ENCODE results near the gene INAFM2. TPM values are rescaled to one million over a fixed set of nuclear protein-coding genes. Genes with fewer than 3 reads are reported as not detected.

Gene INAFM2
- polyA plus RNA-seq, 3 donors: 5.1 to 19.6 (median 8.3) TPM

- Histone ChIP-seq H2AFZ (ENCODE audit: insufficient read depth, low read depth, low read length, poor library complexity, severe bottlenecking) (no peak overlapping the region), H3K4me2 (replicated peaks; ENCODE audit: extremely low read depth, low read length, poor library complexity, severe bottlenecking) (no peak overlapping the region), H4K20me1 (ENCODE audit: insufficient read depth, low read length) (peaks cover 14% of the 10 kb centered on the region), H3K9me3 (replicated peaks in 1 of 2; ENCODE audit: control insufficient read depth in 1 of 2, insufficient read depth in 1 of 2, low read length in 2 of 2) (no peaks in the 10 kb centered on the region), H3K9ac (ENCODE audit: insufficient read depth, low read length, poor library complexity, severe bottlenecking) (no peak overlapping the region), H3K4me3 (replicated peaks in 1 of 3; ENCODE audit: low read depth in 2 of 3, low read length in 3 of 3) (no peak overlapping the region), H3K4me1 (ENCODE audit: control insufficient read depth in 1 of 2, insufficient read depth in 2 of 2, low read length in 2 of 2) (peaks cover 14 to 22% of the 10 kb centered on the region in 2 donors), H3K27ac (ENCODE audit: low read depth in 1 of 2, low read length in 2 of 2) (no peak overlapping the region), H3K79me2 (ENCODE audit: insufficient read depth, low read length) (no peaks in the 10 kb centered on the region), H3K27me3 (ENCODE audit: control insufficient read depth in 2 of 2, insufficient read depth in 2 of 2, low read length in 2 of 2) (peaks cover 0 to 10% of the 10 kb centered on the region in 2 donors), H3K36me3 (replicated peaks in 1 of 2; ENCODE audit: control insufficient read depth in 1 of 2, insufficient read depth in 2 of 2, low read length in 2 of 2) (peaks cover 0 to 3% of the 10 kb centered on the region in 2 donors)
- DNase-seq: no peak
- intact Hi-C loops (cut with micrococcal nuclease): no loop called here
- peaks cover 23 to 29% of the 10 kb centered on the region in 2 donors for H3K36me3 Mint-ChIP-seq
- H3K4me3 Mint-ChIP-seq: no peak overlapping the region
- no peak for TF ChIP-seq CTCF (IDR thresholded peaks at IDR 0.05)
- no peaks in the 10 kb centered on the region for H3K9me3 Mint-ChIP-seq
- H3K4me1 Mint-ChIP-seq: peaks cover 19% of the 10 kb centered on the region
- WGBS (ENCODE audit: insufficient coverage): 76% methylated on average over 2 of the region's 2 CpGs
- peak overlapping the region in 1 of 7 donors; percentile 54 for H3K27ac Mint-ChIP-seq
- H3K27me3 Mint-ChIP-seq (ENCODE audit: low read depth in 3 of 3): peaks cover 8 to 15% (median 9%) of the 10 kb centered on the region in 3 donors
These were observed 38.1 kb downstream of the INAFM2 start for GRCh38 chr15:40361640-40362039.

GRCh38 chr15:40363611-40364010, 40.1 kb downstream of the INAFM2 start:
- H3K27me3 ChIP-seq (ENCODE audit: control insufficient read depth in 2 of 2, insufficient read depth in 2 of 2, low read length in 2 of 2): peaks cover 0 to 8% of the 10 kb centered on the region in 2 donors
- no peak overlapping the region for H2AFZ ChIP-seq (ENCODE audit: insufficient read depth, low read depth, low read length, poor library complexity, severe bottlenecking)
- no peak overlapping the region for H3K9ac ChIP-seq (ENCODE audit: insufficient read depth, low read length, poor library complexity, severe bottlenecking)
- H3K4me3 ChIP-seq (replicated peaks in 1 of 3; ENCODE audit: low read depth in 2 of 3, low read length in 3 of 3): no peak overlapping the region
- intact Hi-C loops (cut with micrococcal nuclease): no loop called here
- Mint-ChIP-seq H3K27ac (no peak overlapping the region), H3K4me1 (peaks cover 22% of the 10 kb centered on the region), H3K36me3 (peaks cover 24 to 29% of the 10 kb centered on the region in 2 donors), H3K27me3 (ENCODE audit: low read depth in 3 of 3) (peaks cover 6 to 8% (median 7%) of the 10 kb centered on the region in 3 donors), H3K9me3 (no peaks in the 10 kb centered on the region), H3K4me3 (no peak overlapping the region)
- H3K4me2 ChIP-seq (replicated peaks; ENCODE audit: extremely low read depth, low read length, poor library complexity, severe bottlenecking): no peak overlapping the region
- 84% methylated on average over 7 of the region's 8 CpGs for WGBS (ENCODE audit: insufficient coverage)
- no peak overlapping the region for H3K27ac ChIP-seq (ENCODE audit: low read depth in 1 of 2, low read length in 2 of 2)
- no peaks in the 10 kb centered on the region for H3K9me3 ChIP-seq (replicated peaks in 1 of 2; ENCODE audit: control insufficient read depth in 1 of 2, insufficient read depth in 1 of 2, low read length in 2 of 2)
- peaks cover 0 to 3% of the 10 kb centered on the region in 2 donors for H3K36me3 ChIP-seq (replicated peaks in 1 of 2; ENCODE audit: control insufficient read depth in 1 of 2, insufficient read depth in 2 of 2, low read length in 2 of 2)
- H3K4me1 ChIP-seq (ENCODE audit: control insufficient read depth in 1 of 2, insufficient read depth in 2 of 2, low read length in 2 of 2): peaks cover 20 to 29% of the 10 kb centered on the region in 2 donors
- no peak for TF ChIP-seq CTCF (IDR thresholded peaks at IDR 0.05)
- peaks cover 11% of the 10 kb centered on the region for H4K20me1 ChIP-seq (ENCODE audit: insufficient read depth, low read length)
- DNase-seq: no peak
- no peaks in the 10 kb centered on the region for H3K79me2 ChIP-seq (ENCODE audit: insufficient read depth, low read length)

All from CD14-positive monocyte (primary cell).